Neural cell (in vitro differentiated cells): ENCODE measurements around the gene DMGDH.

Source experiments
- CTCF ChIP-seq: fragments of 450-650 bp; IDR thresholded peaks from 2 replicates; pipeline ENCODE4 v1.5.1; 2014; ENCODE audit warnings: antibody characterized with exemption, mild to moderate bottlenecking, moderate library complexity; ENCODE audit not compliant: poor library complexity, severe bottlenecking
- EP300 ChIP-seq: fragments of 450-650 bp; conservative IDR thresholded peaks from 2 replicates; pipeline ENCODE4 v1.6.1; 2014; ENCODE audit warnings: antibody characterized with exemption, mild to moderate bottlenecking, moderate library complexity; ENCODE audit not compliant: poor library complexity, severe bottlenecking
- EZH2 ChIP-seq: fragments of 200-600, 300-800 bp; shearing (Covaris generic), sonication (generic); IDR thresholded peaks from 2 replicates; pipeline ENCODE4 v1.6.1; 2014; ENCODE audit warnings: antibody characterized with exemption, low read length, borderline replicate concordance, mild to moderate bottlenecking; ENCODE audit not compliant: insufficient read depth, poor library complexity, severe bottlenecking
- MXI1 ChIP-seq: fragments of 450-650 bp; conservative IDR thresholded peaks from 2 replicates; pipeline ENCODE4 v1.6.1; 2014; ENCODE audit warnings: antibody characterized with exemption, mild to moderate bottlenecking; ENCODE audit not compliant: poor library complexity, severe bottlenecking
- POLR2AphosphoS5 ChIP-seq: IDR thresholded peaks from 2 replicates; pipeline ENCODE4 v1.6.1; 2012
- RAD21 ChIP-seq: fragments of 450-650 bp; conservative IDR thresholded peaks from 2 replicates; pipeline ENCODE4 v1.6.1; 2014; ENCODE audit warnings: antibody characterized with exemption, mild to moderate bottlenecking, moderate library complexity
- REST ChIP-seq: IDR thresholded peaks from 2 replicates; pipeline ENCODE4 v1.6.1; 2012; ENCODE audit warnings: borderline replicate concordance
- SMC3 ChIP-seq: fragments of 450-650 bp; conservative IDR thresholded peaks from 2 replicates; pipeline ENCODE4 v1.6.1; 2014; ENCODE audit warnings: antibody characterized with exemption, mild to moderate bottlenecking, moderate library complexity; ENCODE audit not compliant: poor library complexity

- TF ChIP-seq CTCF (no peak), EP300 (no peak), EZH2 (no peak), POLR2AphosphoS5 (no peak), SMC3 (no peak), REST (no peak), RAD21 (no peak), MXI1 (no peak)
Measured at GRCh38 chr5:78961743-78962142, 107.7 kb downstream of the DMGDH start.
